Renal pelvis (tissue), 12 donors: ENCODE data around the gene NECTIN3. TPM values are rescaled to one million over a fixed set of nuclear protein-coding genes. Genes with fewer than 3 reads are reported as not detected.
A peak's percentile ranks its signal among the peaks of the same experiment; 100 is the strongest.

Source experiments
- DNase-seq: peaks from one replicate; pipeline ENCODE4 v3.0.0-alpha.2; 2013
- long read RNA-seq, 16 experiments: transcript quantifications; one replicate each; lab custom pipeline, GENCODE V29; 2026
- polyA plus RNA-seq, 3 donors: library from polyadenylated mRNA; unstranded; fragments of 120-200 nt; gene quantifications; one replicate each; pipeline ENCODE4 v1.2.1, GENCODE V29; 2013; ENCODE audit not compliant: insufficient read length in 3 of 3

Gene NECTIN3, protein sequence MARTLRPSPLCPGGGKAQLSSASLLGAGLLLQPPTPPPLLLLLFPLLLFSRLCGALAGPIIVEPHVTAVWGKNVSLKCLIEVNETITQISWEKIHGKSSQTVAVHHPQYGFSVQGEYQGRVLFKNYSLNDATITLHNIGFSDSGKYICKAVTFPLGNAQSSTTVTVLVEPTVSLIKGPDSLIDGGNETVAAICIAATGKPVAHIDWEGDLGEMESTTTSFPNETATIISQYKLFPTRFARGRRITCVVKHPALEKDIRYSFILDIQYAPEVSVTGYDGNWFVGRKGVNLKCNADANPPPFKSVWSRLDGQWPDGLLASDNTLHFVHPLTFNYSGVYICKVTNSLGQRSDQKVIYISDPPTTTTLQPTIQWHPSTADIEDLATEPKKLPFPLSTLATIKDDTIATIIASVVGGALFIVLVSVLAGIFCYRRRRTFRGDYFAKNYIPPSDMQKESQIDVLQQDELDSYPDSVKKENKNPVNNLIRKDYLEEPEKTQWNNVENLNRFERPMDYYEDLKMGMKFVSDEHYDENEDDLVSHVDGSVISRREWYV
- 10 to 100 TPM; 34.2 to 37.2 (median 36.7) TPM for polyA plus RNA-seq
- long read RNA-seq, donor 1, transcript NECTIN3-206 (6 exons, 3,664 nt): major isoform, 7 of 12 reads
- long read RNA-seq, donor 1, partial matches to known transcripts: 5 of 12 reads
- long read RNA-seq, donor 1, other reads (novel, unspliced or antisense): 0 of 12 reads
- long read RNA-seq, donor 2, transcript NECTIN3-206 (6 exons, 3,664 nt): major isoform, 7 of 7 reads
- long read RNA-seq, donor 2, partial matches to known transcripts: 0 of 7 reads
- long read RNA-seq, donor 2, other reads (novel, unspliced or antisense): 0 of 7 reads
- long read RNA-seq, donor 3, partial matches to known transcripts: 0 of 2 reads
- long read RNA-seq, donor 3, other reads (novel, unspliced or antisense): 0 of 2 reads
- long read RNA-seq, donor 4, transcript NECTIN3-206 (6 exons, 3,664 nt): major isoform, 5 of 5 reads
- long read RNA-seq, donor 4, partial matches to known transcripts: 0 of 5 reads
- long read RNA-seq, donor 4, other reads (novel, unspliced or antisense): 0 of 5 reads
- long read RNA-seq, donor 5, partial matches to known transcripts: 0 of 3 reads
- long read RNA-seq, donor 5, other reads (novel, unspliced or antisense): 0 of 3 reads
- long read RNA-seq, donor 6, transcript NECTIN3-206 (6 exons, 3,664 nt): major isoform, 7 of 7 reads
- long read RNA-seq, donor 6, partial matches to known transcripts: 0 of 7 reads
- long read RNA-seq, donor 6, other reads (novel, unspliced or antisense): 0 of 7 reads
- long read RNA-seq, donor 7, transcript NECTIN3-206 (6 exons, 3,664 nt): major isoform, 12 of 18 reads
- long read RNA-seq, donor 7, partial matches to known transcripts: 6 of 18 reads
- long read RNA-seq, donor 7, other reads (novel, unspliced or antisense): 0 of 18 reads
- long read RNA-seq, donor 8, partial matches to known transcripts: 0 of 2 reads
- long read RNA-seq, donor 8, other reads (novel, unspliced or antisense): 0 of 2 reads
- long read RNA-seq, donor 9, transcript NECTIN3-206 (6 exons, 3,664 nt): major isoform, 10 of 10 reads
- long read RNA-seq, donor 9, partial matches to known transcripts: 0 of 10 reads
- long read RNA-seq, donor 9, other reads (novel, unspliced or antisense): 0 of 10 reads
- long read RNA-seq, donor 10, transcript NECTIN3-206 (6 exons, 3,664 nt): major isoform, 7 of 7 reads
- long read RNA-seq, donor 10, partial matches to known transcripts: 0 of 7 reads
- long read RNA-seq, donor 10, other reads (novel, unspliced or antisense): 0 of 7 reads
- long read RNA-seq, donor 11, partial matches to known transcripts: 0 of 2 reads
- long read RNA-seq, donor 11, other reads (novel, unspliced or antisense): 0 of 2 reads
- long read RNA-seq, donor 12, transcript NECTIN3-206 (6 exons, 3,664 nt): major isoform, 10 of 10 reads
- long read RNA-seq, donor 12, partial matches to known transcripts: 0 of 10 reads
- long read RNA-seq, donor 12, other reads (novel, unspliced or antisense): 0 of 10 reads
- long read RNA-seq, donor 13, partial matches to known transcripts: 0 of 2 reads
- long read RNA-seq, donor 13, other reads (novel, unspliced or antisense): 0 of 2 reads
- long read RNA-seq, donor 14: 0 reads
- long read RNA-seq, donor 15, transcript NECTIN3-206 (6 exons, 3,664 nt): major isoform, 7 of 7 reads
- long read RNA-seq, donor 15, partial matches to known transcripts: 0 of 7 reads
- long read RNA-seq, donor 15, other reads (novel, unspliced or antisense): 0 of 7 reads
- long read RNA-seq, donor 16, transcript NECTIN3-206 (6 exons, 3,664 nt): major isoform, 6 of 6 reads
- long read RNA-seq, donor 16, partial matches to known transcripts: 0 of 6 reads
- long read RNA-seq, donor 16, other reads (novel, unspliced or antisense): 0 of 6 reads

DNA sequence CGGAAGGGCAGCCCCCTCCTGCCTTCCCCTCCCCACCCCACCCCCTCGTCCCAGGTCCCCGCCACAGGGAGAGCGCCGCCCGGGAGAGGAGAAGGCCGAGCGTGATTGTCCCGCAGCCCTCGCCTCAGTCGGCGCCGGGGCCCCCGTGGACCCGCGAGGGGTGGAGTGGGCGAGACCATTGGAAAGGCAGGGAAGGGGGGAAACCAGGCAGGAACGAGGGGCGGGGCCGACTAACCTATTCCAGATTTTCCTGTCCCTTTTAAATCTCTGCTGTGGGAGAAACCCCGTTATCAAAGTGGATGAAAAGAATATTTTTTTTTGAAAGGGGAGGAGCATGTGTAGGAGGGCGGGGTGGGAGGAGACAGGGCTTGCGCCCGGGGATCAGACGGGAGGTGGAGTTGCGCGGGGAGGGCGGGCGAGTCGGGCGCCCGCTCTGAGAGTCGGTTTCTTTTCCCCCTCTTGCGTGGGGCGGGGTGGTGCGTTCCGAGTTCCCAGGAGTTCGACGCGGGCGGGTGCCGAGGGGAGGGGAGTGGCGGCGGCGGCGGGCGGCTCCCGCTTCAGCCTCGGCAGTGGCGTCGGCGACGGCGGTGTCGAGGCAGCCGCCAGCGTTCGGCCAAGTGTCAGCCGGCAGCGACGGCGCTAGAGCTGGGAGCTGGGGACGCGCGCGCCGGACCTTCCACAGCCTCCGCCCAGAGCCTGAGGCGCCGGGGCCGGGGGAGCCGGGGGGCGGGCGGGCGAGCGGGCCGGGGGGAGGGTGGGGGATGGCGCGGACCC is at the start of gene NECTIN3:
TSS of gene NECTIN3 (plus strand) at position 560 of the 774 bp plus-strand sequence. CDS start at position 762, 202 bp downstream.
- DNase-seq: peak; percentile 95

- no peak for DNase-seq
These were observed 43.7 kb upstream of the NECTIN3 start for GRCh38 chr3:111027868-111028267.

DNA sequence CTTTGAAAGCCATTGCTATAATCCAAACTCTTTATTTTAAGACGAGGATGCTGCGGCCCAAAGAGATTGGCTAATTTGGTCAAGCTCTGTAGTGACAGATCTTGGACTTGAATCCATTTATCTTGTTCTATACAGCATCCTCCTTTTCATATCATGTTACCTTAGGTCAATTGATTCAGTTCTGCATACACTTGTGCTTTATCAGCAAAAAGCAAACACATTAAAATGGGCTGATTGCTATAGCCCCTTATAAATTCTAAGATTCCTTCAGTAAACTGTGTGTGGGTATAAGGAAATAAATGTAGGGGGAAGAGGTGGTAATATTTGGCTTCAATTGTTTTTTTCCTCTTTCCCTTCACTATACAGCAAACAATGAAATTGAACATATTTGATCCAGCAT is 40.1 kb upstream of the NECTIN3 start:
- no peak for DNase-seq

GRCh38 chr3:111032677-111033076 is 38.9 kb upstream of the NECTIN3 start:
- no peak for DNase-seq

- no peak for DNase-seq
These were observed 38.1 kb upstream of the NECTIN3 start for GRCh38 chr3:111033470-111034050.

DNA sequence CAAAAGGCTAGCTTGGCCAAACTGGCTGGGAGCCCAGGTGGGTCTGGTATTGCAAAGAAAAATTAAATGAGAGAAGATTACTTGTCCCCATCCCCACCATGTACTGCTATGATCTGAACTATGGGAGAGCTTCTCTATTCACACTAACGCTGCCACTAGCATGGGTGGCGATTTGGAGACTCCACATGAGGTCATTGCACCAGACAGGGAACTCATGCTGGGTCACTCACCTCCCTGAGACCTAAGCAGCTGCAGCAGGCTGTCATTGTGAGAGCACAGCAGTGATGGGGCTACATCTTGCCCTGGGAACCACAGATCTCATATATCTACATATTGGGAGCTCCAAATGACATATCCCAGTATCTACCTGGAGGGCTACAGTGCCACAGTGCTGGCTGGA is 36.3 kb upstream of the NECTIN3 start:
- DNase-seq: no peak

GRCh38 chr3:111035902-111036301 is 35.7 kb upstream of the NECTIN3 start:
- DNase-seq: no peak

GRCh38 chr3:111040959-111041358 is 30.7 kb upstream of the NECTIN3 start:
- DNase-seq: no peak

DNA sequence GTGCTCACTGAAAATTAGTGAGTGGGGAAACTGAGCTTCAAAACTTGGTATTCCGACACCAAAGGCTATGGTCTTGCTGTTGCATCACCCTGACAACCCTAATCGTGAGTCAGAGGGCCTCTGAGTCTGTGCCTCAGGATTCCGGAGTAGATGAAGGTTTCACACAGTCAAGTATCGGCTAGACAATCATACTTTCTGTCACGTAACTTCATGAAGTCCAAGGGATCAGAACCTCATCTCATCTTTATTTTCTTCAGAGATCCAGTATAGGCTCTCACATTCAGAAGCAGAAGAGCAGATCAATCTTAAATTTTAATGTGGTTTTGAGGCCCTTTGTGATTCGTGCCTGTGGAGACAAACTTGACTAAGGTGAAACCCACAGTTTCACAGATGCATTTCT is 26.1 kb upstream of the NECTIN3 start:
- no peak for DNase-seq

- no peak for DNase-seq
These were observed 24.6 kb upstream of the NECTIN3 start for GRCh38 chr3:111047042-111047441.

DNA sequence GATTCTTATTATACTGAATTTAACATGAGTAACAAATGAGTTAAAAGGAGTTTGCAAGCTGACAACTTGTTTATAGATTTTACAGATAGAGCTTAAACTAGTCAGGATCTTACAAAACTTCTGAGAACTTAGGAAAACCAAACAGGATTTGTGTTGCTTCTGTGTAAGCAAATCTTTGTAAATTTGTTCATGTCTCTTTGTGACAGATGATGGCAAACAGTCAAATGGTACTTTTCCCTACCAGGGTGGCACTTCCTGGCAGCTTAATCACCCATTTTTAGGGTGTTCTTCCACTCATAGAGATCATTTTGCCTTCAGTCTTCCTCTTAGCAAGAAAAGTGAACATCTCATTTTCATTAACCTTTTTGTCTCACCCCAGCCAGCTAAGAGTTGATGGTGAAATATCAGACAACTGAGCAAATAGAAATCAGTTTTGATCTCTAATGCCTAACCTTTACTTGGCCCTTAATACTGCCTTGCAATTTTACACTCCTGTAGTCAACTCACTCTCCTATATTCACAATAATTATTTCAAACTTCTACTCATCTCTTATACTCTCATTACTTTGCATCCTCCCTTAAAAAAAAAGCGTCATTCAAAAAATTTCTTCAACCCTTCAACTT is 23.7 kb upstream of the NECTIN3 start:
- no peak for DNase-seq

- no peak for DNase-seq
These were observed 20.3 kb upstream of the NECTIN3 start for GRCh38 chr3:111051354-111051753.

DNA sequence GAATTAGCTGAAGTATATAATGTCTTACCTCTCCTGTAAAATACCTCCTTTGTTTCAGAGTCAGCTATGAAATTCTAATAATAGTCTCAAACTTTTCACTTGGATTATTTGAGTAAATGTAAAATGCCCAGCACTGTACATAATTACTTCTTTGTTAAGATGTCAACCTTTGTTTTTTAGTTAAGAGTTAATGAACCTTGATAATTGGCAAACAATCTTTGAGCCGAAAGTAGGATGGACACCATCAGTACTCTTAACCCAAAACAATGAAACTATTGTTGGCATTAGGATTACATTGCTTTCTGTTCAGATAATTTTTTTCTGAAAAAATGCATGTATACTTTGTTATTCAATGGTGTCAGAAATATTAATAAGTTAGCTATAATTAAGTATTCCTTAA is 3.0 kb upstream of the NECTIN3 start:
- no peak for DNase-seq

GRCh38 chr3:111069974-111070771 is 1.4 kb upstream of the NECTIN3 start:
- DNase-seq: no peak

- no peak for DNase-seq
These were observed 802 bp upstream of the NECTIN3 start for GRCh38 chr3:111070772-111071256.

DNA sequence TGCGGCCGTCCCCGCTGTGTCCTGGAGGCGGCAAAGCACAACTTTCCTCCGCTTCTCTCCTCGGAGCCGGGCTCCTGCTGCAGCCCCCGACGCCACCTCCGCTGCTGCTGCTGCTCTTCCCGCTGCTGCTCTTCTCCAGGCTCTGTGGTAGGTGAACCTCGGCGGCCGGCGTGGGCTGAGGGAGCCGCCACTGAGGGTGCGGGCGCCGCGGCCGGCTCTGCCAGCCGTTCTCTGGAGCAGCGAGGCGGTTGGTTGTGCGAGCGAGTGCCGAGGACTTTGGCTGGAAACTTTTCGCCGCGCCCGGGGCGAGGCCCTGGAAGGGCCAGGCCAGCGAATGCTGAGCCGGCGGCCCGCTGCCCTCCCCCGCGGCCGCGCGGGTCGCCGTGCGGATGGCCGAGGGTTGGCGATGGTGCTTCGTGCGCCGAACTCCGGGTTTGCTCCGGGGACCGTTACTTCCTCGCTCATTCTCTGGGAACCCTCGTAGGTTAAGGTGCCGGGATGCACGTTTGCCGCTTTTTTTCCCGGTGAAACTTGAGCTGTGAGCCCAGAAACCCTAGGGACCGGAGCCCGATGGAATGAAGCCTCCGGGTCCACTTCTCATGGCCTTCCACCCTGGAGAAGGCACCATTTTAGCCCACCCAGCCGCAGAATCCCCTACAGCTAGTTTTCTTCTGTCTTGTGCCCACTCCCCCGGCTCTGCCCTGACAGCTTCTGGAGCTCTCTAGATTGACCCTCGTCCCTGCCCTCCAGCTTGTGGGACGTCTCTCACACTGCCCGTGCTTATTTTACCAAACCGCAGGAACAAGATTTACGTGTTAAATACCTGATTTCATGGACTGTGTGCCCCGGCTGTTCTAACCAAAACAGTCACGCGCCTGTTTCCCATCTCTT is 660 bp downstream of the NECTIN3 start:
- peak; percentile 22 for DNase-seq
